ENCODE data around the gene GBP7.

The GBP7 gene

DNA sequence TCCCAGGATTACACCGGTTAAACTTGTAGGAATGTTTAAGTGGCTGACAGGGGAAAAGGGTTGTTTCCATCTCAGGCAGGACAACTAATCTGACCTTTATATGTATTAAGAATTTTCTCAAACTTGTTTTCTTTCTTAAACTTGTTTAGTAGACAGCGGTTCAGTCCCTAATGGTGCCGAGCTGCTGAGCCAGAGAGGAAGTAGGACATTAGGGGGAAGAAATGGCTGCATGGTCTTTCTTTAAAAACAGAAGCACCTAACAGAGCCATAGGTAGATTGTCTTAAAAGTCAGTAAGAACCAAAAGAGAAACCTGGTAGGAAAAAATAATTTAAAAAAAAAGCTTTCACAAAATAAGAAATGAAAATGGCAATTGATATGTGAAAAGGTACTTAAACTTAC is 19.7 kb upstream of the GBP7 start:
- no peak for TF ChIP-seq ZNF274 (IDR thresholded peaks at IDR 0.05; ENCODE audit: low read depth, low read length)
- H3K4me3 ChIP-seq (ENCODE audit: low read length): no peak overlapping the region; the same call in 1 of the 2 replicates

DNA sequence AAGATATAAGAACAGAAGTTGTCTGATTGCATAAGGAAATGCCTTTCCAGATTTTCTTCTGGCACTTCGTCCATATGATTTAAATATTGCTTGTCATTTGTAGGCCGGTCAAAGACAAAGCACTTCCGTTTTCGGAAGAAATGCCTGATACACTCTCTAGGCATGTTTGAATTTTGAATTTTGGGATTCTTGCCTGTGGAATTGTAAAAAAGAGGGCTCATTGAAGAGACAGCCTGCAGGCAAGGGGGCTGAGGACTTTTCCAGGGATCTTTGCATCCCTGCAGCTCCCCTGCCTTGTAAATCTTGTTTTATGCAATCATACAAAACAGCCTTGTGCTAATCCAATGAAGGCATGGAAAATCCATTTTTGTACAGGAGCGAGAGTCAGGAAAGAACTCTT is 15.5 kb upstream of the GBP7 start:
- no peak for TF ChIP-seq ZNF274 (IDR thresholded peaks at IDR 0.05; ENCODE audit: low read depth, low read length)
- no peak overlapping the region for H3K4me3 ChIP-seq (ENCODE audit: low read length)

DNA sequence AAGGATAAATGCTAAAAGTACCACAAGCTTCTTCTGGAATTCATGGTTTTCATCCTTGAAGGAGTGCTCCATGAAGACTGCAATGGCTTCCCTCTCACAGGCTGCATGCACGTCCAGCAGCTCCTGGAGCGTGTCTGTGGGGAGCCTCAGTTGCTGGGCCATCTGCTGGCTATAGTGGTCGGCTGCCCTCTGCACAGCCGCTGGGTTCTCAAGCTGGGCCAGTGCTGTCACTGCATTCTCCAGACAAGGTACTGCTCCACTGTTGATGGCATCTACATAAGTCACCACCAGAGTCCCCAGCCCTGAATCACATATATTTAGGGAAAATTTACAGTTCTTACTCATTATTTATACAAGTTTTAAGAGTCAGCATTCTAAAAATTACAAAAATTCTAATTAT is 14.2 kb upstream of the GBP7 start:
- no peak overlapping the region for H3K4me3 ChIP-seq (ENCODE audit: low read length)
- TF ChIP-seq ZNF274 (IDR thresholded peaks at IDR 0.05; ENCODE audit: low read depth, low read length): no peak

DNA sequence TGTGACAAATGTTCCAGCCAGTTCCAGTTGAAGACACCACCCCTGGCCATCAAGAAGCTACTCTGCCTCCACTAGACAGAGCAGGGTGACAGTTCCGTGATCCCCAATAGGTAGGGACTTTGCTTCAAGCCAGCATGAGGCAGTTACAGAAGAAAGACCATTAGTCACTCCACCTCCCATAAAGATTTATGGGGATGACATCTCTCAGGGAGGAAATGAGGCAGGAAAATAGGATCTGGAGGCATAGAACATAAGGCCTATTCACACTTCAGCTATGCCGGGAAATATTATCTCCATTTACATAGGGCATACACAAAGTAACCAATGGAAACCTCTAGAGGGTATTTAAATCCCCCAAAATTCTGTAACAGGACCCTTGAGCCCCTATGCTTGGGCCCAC is 3.5 kb upstream of the GBP7 start:
- no peak overlapping the region for H3K4me3 ChIP-seq (ENCODE audit: low read length)
- no peak for TF ChIP-seq ZNF274 (IDR thresholded peaks at IDR 0.05; ENCODE audit: low read depth, low read length)

DNA sequence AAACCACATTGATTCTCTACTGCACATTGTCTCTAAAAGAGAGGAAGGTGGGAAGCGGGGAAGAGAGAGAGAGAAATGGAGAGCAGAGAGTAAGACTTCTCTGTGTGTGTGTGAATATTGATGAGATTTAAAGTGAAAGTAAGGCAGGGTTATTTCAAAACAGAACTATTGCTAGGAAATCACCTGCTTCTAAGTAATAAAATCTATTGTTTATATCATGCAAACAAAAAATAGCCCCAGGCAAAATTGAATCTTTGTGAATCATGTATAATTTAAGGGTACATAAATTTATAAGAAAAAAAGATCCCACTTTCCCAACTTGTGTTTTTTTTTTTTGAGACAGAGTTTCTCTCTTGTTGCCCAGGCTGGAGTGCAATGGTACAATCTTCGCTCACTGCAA is 1.2 kb upstream of the GBP7 start:
- TF ChIP-seq ZNF274 (IDR thresholded peaks at IDR 0.05; ENCODE audit: low read depth, low read length): no peak
- H3K4me3 ChIP-seq (ENCODE audit: low read length): no peak overlapping the region

DNA sequence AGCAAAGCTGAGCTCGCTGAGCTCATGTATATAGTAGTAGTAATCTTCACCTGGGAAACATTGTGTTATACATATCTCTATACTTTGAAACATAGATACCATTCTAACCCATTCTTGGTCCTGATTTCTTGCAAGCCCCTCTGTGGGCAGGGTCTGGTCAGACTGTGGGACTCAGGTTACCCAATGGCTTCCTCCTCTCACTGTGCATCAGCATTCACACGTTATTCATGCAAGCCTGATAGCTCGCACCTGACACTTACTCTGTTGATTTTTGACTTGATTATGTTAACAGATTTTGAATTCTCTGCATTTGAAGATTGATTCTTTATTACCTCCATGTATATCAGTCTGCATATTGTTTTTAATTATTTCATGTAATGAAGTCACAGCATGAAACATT is 1.3 kb downstream of the GBP7 start:
- no peak for TF ChIP-seq ZNF274 (IDR thresholded peaks at IDR 0.05; ENCODE audit: low read depth, low read length)

DNA sequence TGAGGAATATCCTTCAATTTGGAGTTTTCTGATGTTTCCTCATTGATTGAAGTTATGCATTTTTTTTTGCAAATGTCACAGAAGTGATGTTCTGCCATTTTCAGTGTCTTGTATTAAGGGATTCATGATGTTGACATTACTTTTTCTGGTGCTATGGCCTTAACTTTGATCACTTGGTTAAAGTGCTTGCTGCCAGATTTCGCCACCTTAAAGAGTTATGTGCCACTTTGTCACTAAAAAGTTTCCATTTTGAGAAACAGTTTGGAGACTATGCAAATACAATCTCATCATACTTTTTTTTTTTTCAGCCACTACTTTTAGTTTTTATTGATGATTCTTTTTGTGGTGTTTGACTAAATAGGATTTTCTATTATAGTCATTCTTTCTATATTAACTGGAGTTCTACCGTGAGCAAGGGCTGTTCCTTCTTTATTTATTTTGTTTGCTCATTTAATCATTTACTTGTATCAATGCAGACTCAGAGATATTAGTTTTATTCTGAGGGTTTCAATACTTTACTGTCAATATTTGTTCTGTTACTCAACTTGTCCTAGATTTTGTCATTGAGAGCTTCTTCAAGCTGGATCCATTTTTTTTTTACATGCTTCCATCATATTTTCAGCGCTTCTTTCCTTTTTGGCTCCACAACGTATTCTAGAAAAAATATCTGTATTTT is 3.2 kb downstream of the GBP7 start:
- no peak overlapping the region for H3K4me3 ChIP-seq (ENCODE audit: low read length)
- no peak for TF ChIP-seq ZNF274 (IDR thresholded peaks at IDR 0.05; ENCODE audit: low read depth, low read length)

More for the DNA sequence above, 1.3 kb downstream of the GBP7 start:
- no peak overlapping the region for H3K4me3 ChIP-seq (ENCODE audit: low read length)

DNA sequence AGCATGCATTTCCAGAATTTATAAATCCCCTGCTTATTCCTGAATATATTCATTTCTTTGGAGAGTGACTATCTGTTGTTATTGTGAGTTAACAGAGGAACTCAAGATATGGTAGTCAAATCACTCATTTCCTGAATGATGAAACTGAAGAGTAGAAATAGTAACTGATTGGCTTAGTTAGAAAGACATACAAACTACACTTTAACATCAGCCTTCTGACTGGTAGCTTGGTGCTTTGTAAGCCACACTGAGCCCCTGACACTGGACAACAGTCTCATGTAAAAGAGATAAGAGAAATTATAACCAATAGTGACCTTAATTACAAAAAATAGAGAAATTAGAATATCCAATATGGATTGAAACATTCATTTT is 4.8 kb downstream of the GBP7 start:
- TF ChIP-seq ZNF274 (IDR thresholded peaks at IDR 0.05; ENCODE audit: low read depth, low read length): no peak
- no peak overlapping the region for H3K4me3 ChIP-seq (ENCODE audit: low read length)

DNA sequence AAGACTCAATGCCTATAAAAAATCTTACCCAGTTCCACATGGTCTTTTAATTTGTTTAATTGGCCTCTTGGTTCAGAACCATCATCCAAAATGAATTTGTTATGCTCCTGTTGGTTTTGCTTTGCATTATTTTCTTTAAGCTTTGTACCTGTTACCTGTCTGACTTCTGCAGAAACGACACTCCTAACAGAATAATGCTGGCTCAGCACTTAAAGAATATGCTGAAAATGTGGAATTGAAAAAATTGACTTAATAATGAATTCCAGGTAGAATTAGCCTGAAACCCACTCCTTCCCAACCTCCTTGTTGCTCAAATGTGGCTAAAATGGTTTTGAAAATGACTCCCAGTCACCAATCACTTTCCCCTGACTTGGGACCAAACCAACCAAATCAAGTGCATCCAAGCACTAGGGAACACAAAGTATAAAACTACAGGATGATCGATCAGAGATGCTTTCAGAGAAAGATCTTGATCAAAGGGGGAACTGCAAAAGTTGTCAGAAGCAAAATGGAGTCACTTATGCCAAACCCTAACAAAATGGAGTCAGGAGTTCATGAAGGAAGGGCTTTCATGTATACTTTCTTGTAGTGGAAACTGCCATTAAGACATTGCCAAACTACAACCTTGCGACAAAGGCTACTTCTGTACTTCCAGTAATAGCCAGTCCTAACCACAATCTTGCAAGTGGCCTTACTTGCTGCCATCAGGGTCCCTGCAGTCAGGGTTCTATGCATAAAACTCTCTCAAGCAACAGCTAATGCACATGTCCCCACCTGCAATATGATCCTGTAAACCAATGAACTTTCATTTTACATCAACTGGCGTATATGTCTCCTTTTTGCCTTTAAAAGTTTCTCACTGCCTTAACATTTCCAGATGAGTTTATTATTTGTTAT is 5.4 kb downstream of the GBP7 start:
- no peak overlapping the region for H3K4me3 ChIP-seq (ENCODE audit: low read length)
- TF ChIP-seq ZNF274 (IDR thresholded peaks at IDR 0.05; ENCODE audit: low read depth, low read length): no peak

DNA sequence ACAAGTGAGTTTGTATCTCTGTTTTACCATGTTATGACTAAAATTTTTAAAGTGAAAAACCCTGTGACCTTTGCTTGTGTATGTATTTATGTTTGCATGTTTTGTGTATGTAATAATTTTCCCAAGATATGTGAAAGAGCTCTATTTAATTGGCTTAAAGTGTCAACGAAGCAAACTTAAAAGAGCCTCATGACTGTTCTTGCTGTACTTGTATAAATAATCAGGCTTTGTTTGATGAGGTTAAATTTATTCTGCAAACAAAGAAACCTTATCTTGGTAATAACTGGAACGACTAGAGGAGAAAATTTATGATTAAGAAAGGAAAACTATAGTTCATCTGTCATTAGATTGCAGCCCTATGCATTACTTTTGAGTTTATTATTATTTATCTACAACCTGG is 6.6 kb downstream of the GBP7 start:
- TF ChIP-seq ZNF274 (IDR thresholded peaks at IDR 0.05; ENCODE audit: low read depth, low read length): no peak
- H3K4me3 ChIP-seq (ENCODE audit: low read length): no peak overlapping the region

DNA sequence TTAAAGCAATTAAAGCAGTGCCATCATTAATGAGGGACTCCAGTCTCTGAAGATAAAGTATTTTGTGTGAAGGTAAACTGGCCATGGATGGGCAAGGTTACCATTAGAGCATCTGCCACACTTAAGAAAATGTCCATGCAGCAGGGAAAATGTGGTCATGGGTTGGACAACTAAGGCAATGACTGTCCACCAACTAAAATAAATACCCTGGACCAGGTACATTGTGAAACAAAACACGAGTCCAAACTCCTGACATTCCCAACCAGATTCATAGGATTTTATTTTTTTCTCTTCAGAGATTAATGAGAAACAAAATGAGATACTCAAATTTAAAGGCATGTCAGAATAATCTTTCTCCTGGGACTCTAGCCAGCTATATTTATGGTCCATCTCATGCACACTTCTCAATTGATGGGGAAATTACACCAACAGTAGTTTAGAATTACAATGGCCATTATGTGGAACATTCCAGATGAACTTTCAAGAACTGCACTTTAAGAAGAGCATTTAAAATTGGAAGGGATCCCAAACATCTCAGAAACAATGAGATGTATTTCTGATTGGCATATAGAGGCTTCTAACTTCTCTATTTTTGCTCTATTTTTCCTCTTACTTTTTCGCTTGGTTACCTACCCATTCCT is 8.1 kb downstream of the GBP7 start:
- H3K4me3 ChIP-seq (ENCODE audit: low read length): no peak overlapping the region
- no peak for TF ChIP-seq ZNF274 (IDR thresholded peaks at IDR 0.05; ENCODE audit: low read depth, low read length)

DNA sequence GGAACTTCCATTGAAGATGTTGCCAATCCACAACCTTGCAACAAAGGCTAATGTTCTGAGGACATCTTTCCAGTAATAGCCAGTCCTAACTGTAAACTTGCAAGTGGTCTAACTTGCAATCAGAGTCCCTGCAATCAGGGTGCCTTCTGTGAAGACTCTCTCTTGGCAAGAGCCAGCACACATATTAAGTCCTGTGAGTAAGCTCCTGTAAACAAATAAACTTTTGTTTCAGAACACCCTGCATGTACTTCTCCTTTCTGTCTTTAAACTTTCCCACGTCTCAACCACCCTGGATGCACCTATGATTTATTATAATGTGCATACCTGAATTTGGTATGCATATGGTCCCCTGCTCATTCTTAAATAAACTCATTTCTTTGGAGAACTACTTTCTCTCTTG is 9.1 kb downstream of the GBP7 start:
- no peak overlapping the region for H3K4me3 ChIP-seq (ENCODE audit: low read length)
- TF ChIP-seq ZNF274 (IDR thresholded peaks at IDR 0.05; ENCODE audit: low read depth, low read length): no peak

DNA sequence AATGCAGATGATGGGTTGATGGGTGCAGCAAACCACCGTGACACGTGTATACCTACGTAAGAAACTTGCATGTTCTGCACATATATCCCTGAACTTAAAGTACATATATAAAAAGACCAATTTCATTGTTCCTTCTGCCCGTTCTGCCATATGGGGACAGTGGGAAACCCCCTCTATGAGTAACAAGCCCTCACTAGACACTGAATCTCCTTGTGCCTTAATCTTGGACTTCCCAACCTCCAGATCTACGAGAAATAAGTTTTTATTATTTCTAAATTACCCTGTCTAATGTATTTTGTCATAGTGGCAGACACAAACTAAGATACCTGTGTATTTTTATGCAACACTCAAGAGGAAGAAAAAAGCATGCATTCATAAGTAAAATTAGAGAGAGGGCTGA is 10.0 kb downstream of the GBP7 start:
- no peak for TF ChIP-seq ZNF274 (IDR thresholded peaks at IDR 0.05; ENCODE audit: low read depth, low read length)

DNA sequence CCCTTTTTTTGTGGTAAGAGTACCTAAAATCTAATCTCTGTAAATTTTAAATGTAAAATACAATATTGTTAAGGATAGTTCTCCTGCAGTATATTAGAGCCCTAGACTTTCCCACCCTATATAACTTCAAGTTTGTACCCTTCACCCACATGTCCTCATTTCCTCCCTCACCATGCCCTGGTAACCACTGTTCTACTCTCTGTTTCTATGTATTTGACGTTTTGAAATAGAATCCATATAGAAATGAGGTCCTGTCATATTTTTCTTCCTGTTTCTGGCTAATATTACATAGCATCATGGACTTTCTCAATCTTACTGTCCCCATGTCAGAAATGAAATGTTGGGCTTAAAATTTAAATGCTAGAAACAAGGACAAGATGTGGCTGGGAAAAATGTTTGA is 24.8 kb downstream of the GBP7 start:
- H3K4me3 ChIP-seq (ENCODE audit: low read length): no peak overlapping the region
- TF ChIP-seq ZNF274 (IDR thresholded peaks at IDR 0.05; ENCODE audit: low read depth, low read length): no peak

More for the DNA sequence above, 10.0 kb downstream of the GBP7 start:
- no peak overlapping the region for H3K4me3 ChIP-seq (ENCODE audit: low read length)

DNA sequence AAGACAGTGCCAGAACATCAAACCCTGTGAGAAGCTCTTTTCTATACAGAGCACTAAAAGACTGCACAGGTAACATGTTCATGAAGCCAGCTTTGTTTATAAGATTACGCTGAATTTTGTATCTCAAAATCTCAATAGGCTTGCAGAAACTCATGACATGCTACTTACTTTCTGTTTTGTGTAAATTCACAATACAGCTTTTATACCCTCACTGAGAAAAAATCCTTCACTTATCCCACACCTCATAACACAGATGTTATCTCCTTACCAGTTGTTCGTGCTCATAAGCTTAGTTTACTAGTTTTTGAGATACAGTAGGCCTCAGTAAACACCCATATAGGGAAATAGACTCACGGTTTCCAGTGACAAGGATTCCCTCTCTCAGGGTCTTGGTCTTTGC is 25.8 kb downstream of the GBP7 start:
- no peak for TF ChIP-seq ZNF274 (IDR thresholded peaks at IDR 0.05; ENCODE audit: low read depth, low read length)
- H3K4me3 ChIP-seq (ENCODE audit: low read length): no peak overlapping the region

Data from GM08714 (cell line).